Measurements from ENCODE around the gene TMEM52. TPM values are rescaled to one million over a fixed set of nuclear protein-coding genes. Genes with fewer than 3 reads are reported as not detected.

TMEM52 gene
- total and polyA plus RNA-seq, 2 experiments from 2014 or later: 0.40 TPM; not detected in 1

DNA sequence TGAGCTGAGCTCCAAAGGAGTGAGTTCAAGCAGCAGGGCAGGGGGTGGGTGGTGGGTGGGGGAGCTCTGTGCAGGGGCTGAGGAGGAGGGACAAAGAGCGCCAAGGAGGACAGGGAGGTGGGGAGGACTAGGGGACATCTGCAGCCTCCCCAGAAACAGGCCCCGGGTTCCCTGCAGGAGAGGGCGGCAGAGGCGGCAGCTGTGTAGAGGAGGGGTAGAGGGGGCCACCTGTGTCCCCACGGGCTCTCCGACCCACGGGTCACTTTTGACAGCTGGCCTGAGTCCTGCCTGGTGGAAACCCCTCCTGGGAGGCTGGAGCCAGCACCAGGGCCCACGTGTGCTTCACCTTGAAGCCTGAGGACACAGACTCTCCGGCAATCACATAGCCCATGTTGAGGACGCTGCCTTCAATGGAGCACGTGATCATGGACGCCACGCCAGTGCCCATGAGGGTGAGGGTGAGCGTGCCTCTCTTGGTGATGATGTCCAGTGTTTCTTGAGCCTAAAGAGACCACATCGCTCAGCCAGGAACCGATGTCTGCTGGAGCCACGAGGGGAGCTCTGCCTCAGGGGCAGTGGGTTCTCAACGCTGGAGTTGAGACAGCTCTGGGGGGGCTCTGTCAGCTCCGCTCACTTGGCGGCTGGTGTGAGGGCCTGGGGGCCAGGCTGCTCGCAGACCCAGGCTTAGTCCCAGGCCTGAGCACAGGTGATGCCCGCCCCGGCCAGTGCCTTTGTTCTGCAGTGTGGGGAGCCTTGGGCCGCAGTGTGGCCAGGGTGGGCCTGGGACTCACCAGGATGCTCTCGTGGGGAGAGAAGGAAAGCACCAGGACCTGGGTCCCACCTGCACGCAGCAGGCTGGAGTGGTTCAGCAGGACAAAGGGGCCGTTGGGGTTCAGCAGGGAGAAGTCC lies 6.6 kb upstream of the TMEM52 start:
- Histone ChIP-seq H3K79me2 (ENCODE audit: insufficient read depth) (no peaks in the 10 kb centered on the region), H3K9ac (no peak overlapping the region), H3K4me1 (ENCODE audit: insufficient read depth) (no peaks in the 10 kb centered on the region), H3K27ac (no peak overlapping the region), H3K4me2 (ENCODE audit: unreplicated experiment) (no peak overlapping the region), H3K4me3 (no peak overlapping the region), H3K9me3 (ENCODE audit: low read depth) (no peaks in the 10 kb centered on the region), H3K27me3 (replicated peaks; ENCODE audit: insufficient read depth) (no peaks in the 10 kb centered on the region), H3K36me3 (ENCODE audit: low read depth) (no peaks in the 10 kb centered on the region), H4K20me1 (ENCODE audit: insufficient read depth) (no peaks in the 10 kb centered on the region), H3F3A (ENCODE audit: insufficient read depth) (no peaks in the 10 kb centered on the region), H2AFZ (no peak overlapping the region), H3K9me2 (ENCODE audit: insufficient read depth) (no peaks in the 10 kb centered on the region)
- WGBS, 2 experiments (ENCODE audit: low coverage in 1 of 2, low lambda C conversion rate in 2 of 2, missing lambda C conversion rate in 2 of 2): 69 to 72% methylated on average over 25 to 27 of the region's 27 CpGs
- DNase-seq: no peak
- in situ Hi-C loops (cut with MboI): no loop called here
- TF ChIP-seq EZH2 (IDR thresholded peaks at IDR 0.05; ENCODE audit: insufficient read depth, poor library complexity, severe bottlenecking) (no peak), EZH2phosphoT487 (IDR thresholded peaks at IDR 0.05; ENCODE audit: insufficient read depth, low read depth) (no peak)

DNA sequence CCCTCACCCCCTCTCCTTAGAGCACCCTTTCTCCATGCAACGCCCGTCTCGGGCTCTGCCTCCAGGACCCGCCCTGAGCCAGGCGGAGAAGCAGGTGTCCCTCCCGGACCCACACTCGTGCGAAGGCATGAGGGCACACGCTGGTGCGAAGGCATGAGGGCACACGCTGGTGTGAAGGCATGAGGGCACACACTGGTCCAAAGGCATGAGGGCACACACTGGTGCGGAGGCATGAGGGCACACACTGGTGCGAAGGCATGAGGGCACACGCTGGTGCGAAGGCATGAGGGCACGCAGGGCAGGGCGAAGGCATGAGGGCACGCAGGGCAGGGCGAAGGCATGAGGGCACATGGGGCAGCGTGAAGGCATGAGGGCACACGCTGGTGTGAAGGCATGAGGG lies 5.8 kb upstream of the TMEM52 start:
- no peaks in the 10 kb centered on the region for H3K4me1 ChIP-seq (ENCODE audit: insufficient read depth)
- H3F3A ChIP-seq (ENCODE audit: insufficient read depth): no peaks in the 10 kb centered on the region
- H3K79me2 ChIP-seq (ENCODE audit: insufficient read depth): no peaks in the 10 kb centered on the region
- no peak overlapping the region for H3K4me3 ChIP-seq
- 89 to 90% methylated on average over 20 to 21 of the region's 21 CpGs for WGBS, 2 experiments (ENCODE audit: low coverage in 1 of 2, low lambda C conversion rate in 2 of 2, missing lambda C conversion rate in 2 of 2)
- H4K20me1 ChIP-seq (ENCODE audit: insufficient read depth): no peaks in the 10 kb centered on the region
- no peak for DNase-seq
- TF ChIP-seq EZH2phosphoT487 (IDR thresholded peaks at IDR 0.05; ENCODE audit: insufficient read depth, low read depth) (no peak), EZH2 (IDR thresholded peaks at IDR 0.05; ENCODE audit: insufficient read depth, poor library complexity, severe bottlenecking) (no peak)
- H3K36me3 ChIP-seq (ENCODE audit: low read depth): no peaks in the 10 kb centered on the region
- H3K27ac ChIP-seq: no peak overlapping the region
- in situ Hi-C loops (cut with MboI): no loop called here
- no peak overlapping the region for H3K4me2 ChIP-seq (ENCODE audit: unreplicated experiment)
- no peaks in the 10 kb centered on the region for H3K9me2 ChIP-seq (ENCODE audit: insufficient read depth)
- H3K27me3 ChIP-seq (replicated peaks; ENCODE audit: insufficient read depth): no peaks in the 10 kb centered on the region
- no peak overlapping the region for H2AFZ ChIP-seq
- H3K9me3 ChIP-seq (ENCODE audit: low read depth): no peaks in the 10 kb centered on the region
- no peak overlapping the region for H3K9ac ChIP-seq

DNA sequence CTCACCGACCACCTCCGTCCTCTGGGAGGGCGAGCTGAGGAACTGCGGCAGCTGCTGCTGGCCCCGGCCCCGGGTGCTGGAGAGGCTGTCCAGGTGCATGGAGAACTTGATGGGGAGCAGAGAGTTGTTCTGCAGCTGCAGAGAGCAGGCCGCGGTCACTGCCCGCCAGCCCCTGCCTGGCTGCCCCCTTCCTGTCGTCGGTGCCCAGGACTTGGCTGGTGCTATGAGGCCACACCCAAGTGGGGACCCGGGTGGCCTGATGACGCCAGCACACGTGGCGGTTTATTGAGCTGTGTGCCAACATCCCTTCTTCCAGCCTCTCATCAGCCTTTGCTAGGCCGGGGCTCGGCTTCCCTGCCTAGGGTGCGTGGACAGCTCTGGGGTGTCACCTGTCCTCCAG lies 5.3 kb upstream of the TMEM52 start:
- Histone ChIP-seq H3K4me2 (ENCODE audit: unreplicated experiment) (no peak overlapping the region), H3K9me2 (ENCODE audit: insufficient read depth) (no peaks in the 10 kb centered on the region), H3K27me3 (replicated peaks; ENCODE audit: insufficient read depth) (no peaks in the 10 kb centered on the region), H3K9ac (no peak overlapping the region), H3K79me2 (ENCODE audit: insufficient read depth) (no peaks in the 10 kb centered on the region), H3K4me1 (ENCODE audit: insufficient read depth) (no peaks in the 10 kb centered on the region), H3K27ac (no peak overlapping the region), H3K4me3 (no peak overlapping the region), H3K9me3 (ENCODE audit: low read depth) (no peaks in the 10 kb centered on the region), H3F3A (ENCODE audit: insufficient read depth) (no peaks in the 10 kb centered on the region), H2AFZ (no peak overlapping the region), H4K20me1 (ENCODE audit: insufficient read depth) (no peaks in the 10 kb centered on the region), H3K36me3 (ENCODE audit: low read depth) (no peaks in the 10 kb centered on the region)
- WGBS, 2 experiments (ENCODE audit: low coverage in 1 of 2, low lambda C conversion rate in 2 of 2, missing lambda C conversion rate in 2 of 2): 15 to 21% methylated on average over 17 to 18 of the region's 18 CpGs
- in situ Hi-C loops (cut with MboI): no loop called here
- no peak for DNase-seq
- no peak for TF ChIP-seq EZH2phosphoT487 (IDR thresholded peaks at IDR 0.05; ENCODE audit: insufficient read depth, low read depth)
- TF ChIP-seq EZH2 (IDR thresholded peaks at IDR 0.05; ENCODE audit: insufficient read depth, poor library complexity, severe bottlenecking): no peak

DNA sequence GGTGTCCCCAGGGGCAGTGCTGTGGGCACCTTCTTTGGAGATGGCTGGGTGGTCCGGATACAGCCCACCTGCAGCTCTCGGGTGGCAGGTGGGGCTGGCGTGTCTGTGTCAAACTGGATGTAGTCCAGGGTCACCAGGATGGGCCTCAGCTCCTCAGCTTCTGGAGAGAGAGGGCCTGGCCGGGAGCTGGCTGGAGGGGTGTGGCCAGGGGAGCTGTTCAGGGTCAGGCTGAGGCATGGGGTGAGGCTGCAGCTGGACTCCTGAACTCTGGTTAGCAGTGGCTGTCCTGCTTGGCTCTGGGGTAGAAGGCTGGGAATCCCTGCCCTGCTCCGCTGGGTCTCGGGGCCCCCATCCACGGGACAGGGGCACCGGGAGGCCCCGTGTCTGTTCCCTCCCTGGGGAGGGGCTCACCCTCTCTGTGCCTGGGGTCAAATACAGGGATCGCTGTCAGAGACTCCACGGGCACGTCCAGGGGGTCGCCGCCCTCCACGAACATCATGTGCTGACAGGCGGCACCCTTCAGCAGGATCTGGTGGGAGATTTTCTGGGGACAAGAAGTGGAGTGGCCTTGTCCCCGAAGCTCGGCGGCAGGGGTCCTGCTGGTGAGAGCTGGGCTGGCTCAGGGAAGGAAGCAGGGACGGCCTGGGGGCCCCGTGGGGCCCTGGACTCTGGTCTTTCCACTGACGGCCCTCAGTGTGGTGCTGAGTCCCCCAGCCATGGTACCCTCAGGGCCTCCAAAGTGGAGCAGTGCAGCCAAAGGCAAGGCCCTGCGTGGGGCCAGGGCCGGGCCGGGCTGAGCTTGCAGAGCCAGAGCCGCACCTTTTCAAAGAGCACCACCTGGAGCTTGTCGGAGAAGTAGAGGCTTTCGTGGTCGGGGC lies 4.1 kb upstream of the TMEM52 start:
- Histone ChIP-seq H3K9me2 (ENCODE audit: insufficient read depth) (no peaks in the 10 kb centered on the region), H3K79me2 (ENCODE audit: insufficient read depth) (no peaks in the 10 kb centered on the region), H3K27ac (no peak overlapping the region), H3F3A (ENCODE audit: insufficient read depth) (no peaks in the 10 kb centered on the region), H3K4me2 (ENCODE audit: unreplicated experiment) (no peak overlapping the region), H3K4me3 (no peak overlapping the region), H3K4me1 (ENCODE audit: insufficient read depth) (no peaks in the 10 kb centered on the region), H4K20me1 (ENCODE audit: insufficient read depth) (no peaks in the 10 kb centered on the region), H3K27me3 (replicated peaks; ENCODE audit: insufficient read depth) (no peaks in the 10 kb centered on the region), H2AFZ (no peak overlapping the region), H3K36me3 (ENCODE audit: low read depth) (no peaks in the 10 kb centered on the region), H3K9me3 (ENCODE audit: low read depth) (no peaks in the 10 kb centered on the region), H3K9ac (no peak overlapping the region)
- TF ChIP-seq EZH2 (IDR thresholded peaks at IDR 0.05; ENCODE audit: insufficient read depth, poor library complexity, severe bottlenecking) (no peak), EZH2phosphoT487 (IDR thresholded peaks at IDR 0.05; ENCODE audit: insufficient read depth, low read depth) (no peak)
- no peak for DNase-seq
- 68 to 73% methylated on average over 18 to 29 of the region's 29 CpGs for WGBS, 2 experiments (ENCODE audit: low coverage in 1 of 2, low lambda C conversion rate in 2 of 2, missing lambda C conversion rate in 2 of 2)
- in situ Hi-C loops (cut with MboI): no loop called here
